MCF 10A (cell line): Measurements from ENCODE around the gene GFOD1. TPM values are rescaled to one million over a fixed set of nuclear protein-coding genes. Genes with fewer than 3 reads are reported as not detected.

ENCODE experiments used
- BruUV-seq: library from RNA; stranded (reverse); fragments of 400-500 nt; replicated peaks from 2 replicates; lab custom pipeline; 2021; lab: Mats Ljungman, UMichigan
- CTCF ChIA-PET: fragments of 300-600 bp; sonication (Branson Sonifier 250); formaldehyde crosslinking; extraction: SDS; loops from one replicate; lab custom pipeline; 2021; ENCODE audit warnings: antibody characterized with exemption, inconsistent platforms; lab: Yijun Ruan, JAX
- POLR2A ChIA-PET: fragments of 300-600, 350-650 bp; sonication (Branson Sonifier 250); formaldehyde crosslinking; extraction: SDS; loops from one replicate; lab custom pipeline; 2020; ENCODE audit warnings: antibody characterized with exemption, inconsistent platforms; lab: Yijun Ruan, JAX
- DNase-seq: peaks from one replicate; pipeline ENCODE4 v3.0.0-alpha.2; 2018; ENCODE audit not compliant: unreplicated experiment
- H3K27ac Mint-ChIP-seq: one replicate; pipeline ENCODE4 v1.8.0; 2022; ENCODE audit warnings: mild to moderate bottlenecking, low read depth, mixed read lengths; ENCODE audit not compliant: unreplicated experiment
- H3K27me3 Mint-ChIP-seq: one replicate; pipeline ENCODE4 v1.8.0; 2022; ENCODE audit warnings: mixed read lengths; ENCODE audit not compliant: insufficient read depth, unreplicated experiment
- H3K36me3 Mint-ChIP-seq: one replicate; pipeline ENCODE4 v1.8.0; 2022; ENCODE audit warnings: mild to moderate bottlenecking, moderate library complexity, mixed read lengths; ENCODE audit not compliant: insufficient read depth, unreplicated experiment
- H3K4me1 Mint-ChIP-seq: one replicate; pipeline ENCODE4 v1.8.0; 2022; ENCODE audit warnings: mixed read lengths; ENCODE audit not compliant: insufficient read depth, unreplicated experiment
- H3K4me3 Mint-ChIP-seq: one replicate; pipeline ENCODE4 v1.8.0; 2022; ENCODE audit warnings: mild to moderate bottlenecking, moderate library complexity, mixed read lengths; ENCODE audit not compliant: unreplicated experiment
- H3K9me3 Mint-ChIP-seq: one replicate; pipeline ENCODE4 v1.8.0; 2022; ENCODE audit warnings: mixed read lengths; ENCODE audit not compliant: unreplicated experiment
- intact Hi-C: fragments of 100-400 bp; cut with micrococcal nuclease; formaldehyde crosslinking; loops from 2 replicates; pipeline ENCODE4 v1.14.1; 2022
- total RNA-seq: library from RNA; stranded (reverse); gene quantifications from 2 replicates; pipeline ENCODE4 v1.2.3, GENCODE V29; 2022
- TF ChIP-seq, protein P1 (sequence below): fragments of 200-600 bp; IDR thresholded peaks from one replicate; pipeline ENCODE4 v1.8.0; 2022; ENCODE audit warnings: antibody characterized with exemption, mild to moderate bottlenecking; ENCODE audit not compliant: unreplicated experiment

Gene GFOD1
- total RNA-seq, 1 experiment from 2014 or later, result 9.5 TPM

DNA sequence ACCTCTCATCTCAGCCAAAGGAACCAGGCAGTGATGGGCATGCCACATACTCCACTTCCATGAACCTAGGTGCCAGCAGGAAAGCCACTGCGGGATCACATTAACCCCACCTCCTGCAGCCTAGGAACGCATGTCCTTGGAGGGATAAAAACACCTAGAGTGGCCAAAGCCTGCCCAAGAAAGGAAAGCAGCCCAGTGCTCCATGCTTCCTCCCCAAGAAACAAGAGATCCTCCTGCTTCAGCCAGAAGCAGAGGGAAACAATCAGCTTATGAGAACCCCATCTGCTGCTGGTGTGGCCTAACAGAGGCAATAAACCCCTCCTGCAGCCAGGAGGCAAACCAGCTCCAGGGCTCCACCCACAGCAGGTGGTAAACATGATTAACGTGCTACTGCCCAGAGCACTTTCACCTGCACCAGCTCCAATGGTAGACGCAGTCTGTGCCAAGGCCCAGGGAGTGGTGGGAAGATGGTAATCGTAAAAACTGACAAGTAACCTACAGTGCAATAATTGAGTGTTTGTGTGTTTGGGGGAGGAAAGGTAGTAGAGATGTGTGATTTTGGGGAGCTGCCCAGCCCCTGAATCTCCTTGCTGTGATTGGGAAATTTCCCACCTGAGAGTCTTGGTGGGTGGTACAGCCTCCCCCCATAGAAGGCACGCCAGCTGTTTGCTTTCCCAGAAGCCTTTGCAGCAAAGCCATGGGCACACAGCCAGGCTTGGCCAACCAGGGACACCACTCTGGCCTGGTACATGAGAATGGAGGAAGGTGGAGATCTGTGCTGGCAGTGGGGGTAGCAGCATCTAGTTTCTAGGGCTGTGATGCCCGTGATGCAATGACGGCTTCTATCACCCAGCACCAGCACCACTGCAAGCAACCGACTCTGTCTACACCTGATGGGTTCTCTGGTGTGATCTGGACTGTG is 108.5 kb downstream of the GFOD1 start:
- CTCF ChIA-PET, result interaction anchor here (0.9 to 3.0 kb wide), 2 partner anchors 11 to 196 kb away, joined by 4 to 9 read pairs; partner anchors contain the start of gene SIRT5
- H3K4me3 Mint-ChIP-seq, result no peak overlapping the region
- POLR2A ChIA-PET, result interaction anchor here (0.8 to 1.5 kb wide), 5 partner anchors 9 to 1065 kb away, joined by 3 to 6 read pairs (median 3); no protein-coding TSS in a partner anchor

DNA sequence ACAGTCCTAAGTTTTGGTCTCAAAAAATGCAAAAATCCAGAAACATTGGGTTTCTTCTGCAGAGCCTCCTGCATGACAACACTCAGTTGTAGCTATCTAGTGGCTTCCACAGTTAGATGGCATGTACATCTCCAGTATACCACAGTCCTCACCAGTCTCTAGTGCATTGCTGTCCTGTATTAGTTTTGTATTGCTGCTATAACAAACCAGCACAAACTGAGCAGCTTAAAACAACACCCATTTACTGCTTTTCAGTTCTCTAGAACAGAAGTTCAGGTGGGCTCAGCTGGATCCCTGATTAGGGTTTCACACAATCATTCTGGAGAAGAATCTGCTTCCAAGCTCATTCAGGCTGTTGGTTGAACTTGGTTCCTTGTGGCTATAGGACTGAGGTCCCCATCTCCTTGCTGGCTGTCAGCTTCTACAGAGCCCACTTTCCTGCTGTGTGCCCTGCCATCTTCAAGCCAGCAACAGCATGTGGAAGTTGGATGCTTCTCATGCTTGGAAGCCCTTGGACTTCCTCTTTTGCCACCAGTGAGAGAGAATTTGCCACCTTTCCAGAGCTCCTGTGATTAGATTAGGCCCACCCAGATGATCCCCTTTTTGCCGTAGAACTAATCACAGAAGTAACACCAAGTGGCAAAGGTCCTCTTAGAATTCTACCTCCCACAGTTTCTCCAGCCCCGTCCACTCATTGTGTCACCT is 110.2 kb downstream of the GFOD1 start:
- POLR2A ChIA-PET, result no interaction called here
- Mint-ChIP-seq H3K4me1 (peaks cover 17% of the 10 kb centered on the region), H3K27ac (no peak overlapping the region), H3K27me3 (no peaks in the 10 kb centered on the region), H3K36me3 (no peaks in the 10 kb centered on the region), H3K9me3 (no peaks in the 10 kb centered on the region), H3K4me3 (no peak overlapping the region)
- CTCF ChIA-PET, result interaction anchor here (0.6 to 0.8 kb wide), 3 partner anchors 50 to 578 kb away, joined by 3 read pairs; no protein-coding TSS in a partner anchor
- BruUV-seq, result no TSS peak
- intact Hi-C loops, result no loop called here
- TF ChIP-seq, protein P1, sequence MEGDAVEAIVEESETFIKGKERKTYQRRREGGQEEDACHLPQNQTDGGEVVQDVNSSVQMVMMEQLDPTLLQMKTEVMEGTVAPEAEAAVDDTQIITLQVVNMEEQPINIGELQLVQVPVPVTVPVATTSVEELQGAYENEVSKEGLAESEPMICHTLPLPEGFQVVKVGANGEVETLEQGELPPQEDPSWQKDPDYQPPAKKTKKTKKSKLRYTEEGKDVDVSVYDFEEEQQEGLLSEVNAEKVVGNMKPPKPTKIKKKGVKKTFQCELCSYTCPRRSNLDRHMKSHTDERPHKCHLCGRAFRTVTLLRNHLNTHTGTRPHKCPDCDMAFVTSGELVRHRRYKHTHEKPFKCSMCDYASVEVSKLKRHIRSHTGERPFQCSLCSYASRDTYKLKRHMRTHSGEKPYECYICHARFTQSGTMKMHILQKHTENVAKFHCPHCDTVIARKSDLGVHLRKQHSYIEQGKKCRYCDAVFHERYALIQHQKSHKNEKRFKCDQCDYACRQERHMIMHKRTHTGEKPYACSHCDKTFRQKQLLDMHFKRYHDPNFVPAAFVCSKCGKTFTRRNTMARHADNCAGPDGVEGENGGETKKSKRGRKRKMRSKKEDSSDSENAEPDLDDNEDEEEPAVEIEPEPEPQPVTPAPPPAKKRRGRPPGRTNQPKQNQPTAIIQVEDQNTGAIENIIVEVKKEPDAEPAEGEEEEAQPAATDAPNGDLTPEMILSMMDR, result no peak
- no peak for DNase-seq

More for the DNA sequence above, 108.5 kb downstream of the GFOD1 start:
- TF ChIP-seq, protein P1, result no peak
- no peaks in the 10 kb centered on the region for H3K9me3 Mint-ChIP-seq
- intact Hi-C loops, result no loop called here
- BruUV-seq, result no TSS peak
- peaks cover 14% of the 10 kb centered on the region for H3K4me1 Mint-ChIP-seq
- peak; percentile 35 for DNase-seq
- H3K27me3 Mint-ChIP-seq, result no peaks in the 10 kb centered on the region
- no peaks in the 10 kb centered on the region for H3K36me3 Mint-ChIP-seq
- no peak overlapping the region for H3K27ac Mint-ChIP-seq

DNA sequence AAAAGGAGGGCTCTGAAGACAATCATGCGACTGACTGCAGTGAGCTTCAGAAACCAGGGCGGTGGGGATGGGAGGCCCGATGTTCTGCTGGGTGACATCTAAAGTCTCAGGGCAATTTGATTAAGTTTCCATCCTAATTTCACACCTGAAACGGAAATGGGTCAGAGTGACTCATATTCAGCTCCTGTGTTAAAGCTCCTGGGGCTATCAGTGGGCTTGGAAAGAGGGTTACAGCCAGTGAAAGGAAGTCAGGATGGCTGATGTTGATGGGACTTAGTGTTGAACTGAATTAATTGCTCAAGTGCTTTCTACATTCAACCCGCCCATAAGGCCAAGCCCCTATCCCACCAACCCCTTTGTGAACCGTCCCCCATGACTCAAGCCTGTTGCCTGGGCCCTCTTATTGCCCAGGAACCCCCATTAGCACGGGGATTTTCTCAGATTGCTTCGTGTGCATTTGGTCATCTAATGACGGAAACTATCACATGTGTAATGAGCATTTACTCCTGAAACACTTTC is 112.0 kb downstream of the GFOD1 start:
- POLR2A ChIA-PET, result interaction anchor here (0.7 kb wide), 1 partner anchor 23 kb away, joined by 4 read pairs; no protein-coding TSS in a partner anchor
- Mint-ChIP-seq H3K27ac (no peak overlapping the region), H3K27me3 (no peaks in the 10 kb centered on the region), H3K36me3 (no peaks in the 10 kb centered on the region), H3K4me1 (peaks cover 24% of the 10 kb centered on the region), H3K4me3 (no peak overlapping the region), H3K9me3 (no peaks in the 10 kb centered on the region)
- BruUV-seq, result no TSS peak
- intact Hi-C loops, result no loop called here
- DNase-seq, result peak; percentile 42
- CTCF ChIA-PET, result no interaction called here
- TF ChIP-seq, protein P1, result no peak

DNA sequence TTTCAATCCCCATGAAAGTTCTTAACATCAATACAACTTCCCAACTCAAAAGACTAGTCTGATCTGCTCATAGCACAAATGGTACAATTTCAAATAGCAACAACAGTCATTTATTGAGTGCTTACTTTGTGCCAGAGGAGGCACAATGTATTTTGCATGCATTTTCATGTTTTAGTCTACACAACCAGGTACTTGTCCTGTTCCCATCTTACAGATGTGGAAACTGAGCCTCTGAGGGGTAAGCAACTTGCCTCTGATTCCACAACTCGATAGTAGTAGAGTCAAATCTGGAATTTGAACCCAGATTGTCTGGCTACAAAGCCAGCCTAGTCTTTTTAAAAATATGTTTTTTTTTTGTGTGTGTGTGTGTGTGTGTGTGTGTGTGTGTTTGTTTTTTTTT is 113.5 kb downstream of the GFOD1 start:
- H3K36me3 Mint-ChIP-seq, result no peaks in the 10 kb centered on the region
- no TSS peak for BruUV-seq
- TF ChIP-seq, protein P1, result no peak
- POLR2A ChIA-PET, result interaction anchor here (1.0 kb wide), 1 partner anchor 34 kb away, joined by 3 read pairs; no protein-coding TSS in a partner anchor
- intact Hi-C loops, result no loop called here
- no peak for DNase-seq
- no peaks in the 10 kb centered on the region for H3K9me3 Mint-ChIP-seq
- no peak overlapping the region for H3K27ac Mint-ChIP-seq
- H3K4me3 Mint-ChIP-seq, result no peak overlapping the region
- CTCF ChIA-PET, result no interaction called here
- H3K27me3 Mint-ChIP-seq, result no peaks in the 10 kb centered on the region
- H3K4me1 Mint-ChIP-seq, result peaks cover 33% of the 10 kb centered on the region
